Eye (tissue), 1 donor: Measurements from ENCODE around the gene PSMA3.
"Not testable (repeated sequence)": the region's sequence is repeated elsewhere in the genome, so short reads cannot be mapped to it uniquely, and the experiment has no call there.

ENCODE experiments used
- DNase-seq: peaks from one replicate; pipeline ENCODE4 v3.0.0-alpha.2; 2015

PSMA3 gene

GRCh38 chr14:58244556-58245387, at the start of gene PSMA3:
TSS of gene PSMA3 (plus strand) at chr14:58244843. CDS start at chr14:58244921, 78 bp downstream.
- DNase-seq, result peak; percentile 99

- no peak for DNase-seq
Measured at GRCh38 chr14:58196198-58196597, 48.4 kb upstream of the PSMA3 start.

- DNase-seq, result no peak
Measured at GRCh38 chr14:58198086-58198485, 46.6 kb upstream of the PSMA3 start.

GRCh38 chr14:58199726-58200479, 44.7 kb upstream of the PSMA3 start, which contains the start of gene ACTR10:
TSS of gene ACTR10 (plus strand) at chr14:58200149. CDS start at chr14:58200218, 69 bp downstream.
- peak; percentile 94 for DNase-seq

- DNase-seq, result no peak
Measured at GRCh38 chr14:58200480-58200841, 44.2 kb upstream of the PSMA3 start.

GRCh38 chr14:58200846-58201245, 43.8 kb upstream of the PSMA3 start:
- DNase-seq, result no peak

GRCh38 chr14:58213176-58213575, 31.5 kb upstream of the PSMA3 start:
- no peak for DNase-seq

- no peak for DNase-seq
Measured at GRCh38 chr14:58215191-58215914, 29.3 kb upstream of the PSMA3 start.

- DNase-seq, result no peak
Measured at GRCh38 chr14:58216544-58216943, 28.1 kb upstream of the PSMA3 start.

GRCh38 chr14:58227096-58227819, 17.4 kb upstream of the PSMA3 start:
- no peak for DNase-seq

- peak; percentile 28 for DNase-seq
Measured at GRCh38 chr14:58238252-58239243, 6.1 kb upstream of the PSMA3 start.

GRCh38 chr14:58239244-58240195, 5.1 kb upstream of the PSMA3 start:
- DNase-seq, result peak; percentile 96

GRCh38 chr14:58243790-58244555, 670 bp upstream of the PSMA3 start:
- DNase-seq, result no peak

GRCh38 chr14:58245562-58245961, 919 bp downstream of the PSMA3 start:
- no peak for DNase-seq

GRCh38 chr14:58249611-58250010, 5.0 kb downstream of the PSMA3 start:
- DNase-seq, result no peak

- no peak for DNase-seq
Measured at GRCh38 chr14:58258156-58258555, 13.5 kb downstream of the PSMA3 start.

- DNase-seq, result not testable (repeated sequence)
Measured at GRCh38 chr14:58262005-58262404, 17.4 kb downstream of the PSMA3 start.

GRCh38 chr14:58265401-58265800, 20.8 kb downstream of the PSMA3 start:
- DNase-seq, result no peak

- no peak for DNase-seq
Measured at GRCh38 chr14:58270628-58271027, 26.0 kb downstream of the PSMA3 start.
